ENCODE data around the gene MINDY4.

- TF ChIP-seq EZH2 (IDR thresholded peaks at IDR 0.05; ENCODE audit: insufficient read depth, low read length) (no peak), CTCF (IDR thresholded peaks at IDR 0.05; ENCODE audit: insufficient read depth, low read depth, low read length) (no peak)
These were observed 157.1 kb downstream of the MINDY4 start for GRCh38 chr7:30928254-30928872.
